ENCODE data around the gene FBLIM1. TPM values are rescaled to one million over a fixed set of nuclear protein-coding genes. Genes with fewer than 3 reads are reported as not detected.

Gene FBLIM1
- total and polyA plus RNA-seq, 7 experiments from 2014 or later = 0.27 to 0.54 (median 0.41) TPM; not detected in 4

GRCh38 chr1:15758953-15759661 is 512 bp downstream of the FBLIM1 start:
- DNase-seq (no peak), ATAC-seq (peak; percentile 24)
- H3K27ac Mint-ChIP-seq = no peak overlapping the region
- H3K4me1 Mint-ChIP-seq = peaks cover 5 to 28% (median 17%) of the 10 kb centered on the region in 7 donors
- Histone ChIP-seq H3K36me3 (ENCODE audit: control insufficient read depth in 2 of 3, insufficient read depth in 3 of 3, low read length in 3 of 3) (no peaks in the 10 kb centered on the region), H3K27me3 (ENCODE audit: control insufficient read depth in 2 of 2, insufficient read depth in 2 of 2, low read length in 2 of 2) (peaks cover 0 to 3% of the 10 kb centered on the region in 2 donors), H3K27ac (ENCODE audit: low read depth, low read length) (no peak overlapping the region), H3K4me1 (ENCODE audit: control insufficient read depth in 2 of 2, insufficient read depth in 2 of 2, low read length in 2 of 2) (peaks cover 0 to 5% of the 10 kb centered on the region in 2 donors), H3K4me3 (ENCODE audit: low read length) (no peak overlapping the region), H3K9me3 (ENCODE audit: control insufficient read depth in 2 of 3, low read length in 3 of 3) (no peaks in the 10 kb centered on the region)
- H3K36me3 Mint-ChIP-seq = no peaks in the 10 kb centered on the region
- CTCF ChIA-PET = no interaction called here
- peaks cover 36 to 68% (median 40%) of the 10 kb centered on the region in 5 donors for H3K27me3 Mint-ChIP-seq
- H3K4me3 Mint-ChIP-seq = peak overlapping the region in 9 of 10 donors; percentile 27 to 76 (median 60)
- H3K9me3 Mint-ChIP-seq = peaks cover 0 to 1% (median 0%) of the 10 kb centered on the region in 11 donors
- intact Hi-C loops (cut with micrococcal nuclease) = no loop called here
- POLR2A ChIA-PET = no interaction called here

- intact Hi-C loops (cut with micrococcal nuclease) = no loop called here
- no peak for DNase-seq
- no peak overlapping the region for H3K4me3 ChIP-seq (ENCODE audit: low read length)
- no peak overlapping the region for H3K27ac ChIP-seq (ENCODE audit: low read depth, low read length)
- no peak for ATAC-seq
- Mint-ChIP-seq H3K27me3 (peaks cover 35 to 66% (median 40%) of the 10 kb centered on the region in 5 donors), H3K36me3 (no peaks in the 10 kb centered on the region), H3K9me3 (no peaks in the 10 kb centered on the region), H3K4me1 (peaks cover 5 to 23% (median 17%) of the 10 kb centered on the region in 7 donors), H3K4me3 (peak overlapping the region in 1 of 10 donors; percentile 4), H3K27ac (no peak overlapping the region)
- ChIA-PET POLR2A (no interaction called here), CTCF (interaction anchor here (0.9 kb wide), 1 partner anchor 31 kb away, joined by 3 read pairs; no protein-coding TSS in a partner anchor)
- no peaks in the 10 kb centered on the region for H3K9me3 ChIP-seq (ENCODE audit: control insufficient read depth in 2 of 3, low read length in 3 of 3)
- no peaks in the 10 kb centered on the region for H3K36me3 ChIP-seq (ENCODE audit: control insufficient read depth in 2 of 3, insufficient read depth in 3 of 3, low read length in 3 of 3)
- H3K4me1 ChIP-seq (ENCODE audit: control insufficient read depth in 2 of 2, insufficient read depth in 2 of 2, low read length in 2 of 2) = peaks cover 0 to 5% of the 10 kb centered on the region in 2 donors
- H3K27me3 ChIP-seq (ENCODE audit: control insufficient read depth in 2 of 2, insufficient read depth in 2 of 2, low read length in 2 of 2) = peaks cover 0 to 3% of the 10 kb centered on the region in 2 donors
Measured at GRCh38 chr1:15760520-15761211, 2.1 kb downstream of the FBLIM1 start.

- ATAC-seq = no peak
- H3K9me3 ChIP-seq (ENCODE audit: control insufficient read depth in 2 of 3, low read length in 3 of 3) = no peaks in the 10 kb centered on the region
- H3K9me3 Mint-ChIP-seq = no peaks in the 10 kb centered on the region
- ChIA-PET CTCF (interaction anchor here (0.9 kb wide), 1 partner anchor 30 kb away, joined by 3 read pairs; no protein-coding TSS in a partner anchor), POLR2A (no interaction called here)
- DNase-seq = no peak
- peaks cover 0 to 14% (median 10%) of the 10 kb centered on the region in 7 donors for H3K4me1 Mint-ChIP-seq
- H3K27ac ChIP-seq (ENCODE audit: low read depth, low read length) = no peak overlapping the region
- peaks cover 29 to 59% (median 34%) of the 10 kb centered on the region in 5 donors for H3K27me3 Mint-ChIP-seq
- H3K4me3 Mint-ChIP-seq = no peak overlapping the region
- H3K4me3 ChIP-seq (ENCODE audit: low read length) = no peak overlapping the region
- peaks cover 0 to 3% of the 10 kb centered on the region in 2 donors for H3K27me3 ChIP-seq (ENCODE audit: control insufficient read depth in 2 of 2, insufficient read depth in 2 of 2, low read length in 2 of 2)
- H3K36me3 ChIP-seq (ENCODE audit: control insufficient read depth in 2 of 3, insufficient read depth in 3 of 3, low read length in 3 of 3) = no peaks in the 10 kb centered on the region
- no peaks in the 10 kb centered on the region for H3K36me3 Mint-ChIP-seq
- H3K4me1 ChIP-seq (ENCODE audit: control insufficient read depth in 2 of 2, insufficient read depth in 2 of 2, low read length in 2 of 2) = peaks cover 0 to 5% of the 10 kb centered on the region in 2 donors
- intact Hi-C loops (cut with micrococcal nuclease) = no loop called here
- peak overlapping the region in 1 of 9 donors; percentile 17 for H3K27ac Mint-ChIP-seq
Measured at GRCh38 chr1:15761366-15762128, 3.0 kb downstream of the FBLIM1 start.

DNA sequence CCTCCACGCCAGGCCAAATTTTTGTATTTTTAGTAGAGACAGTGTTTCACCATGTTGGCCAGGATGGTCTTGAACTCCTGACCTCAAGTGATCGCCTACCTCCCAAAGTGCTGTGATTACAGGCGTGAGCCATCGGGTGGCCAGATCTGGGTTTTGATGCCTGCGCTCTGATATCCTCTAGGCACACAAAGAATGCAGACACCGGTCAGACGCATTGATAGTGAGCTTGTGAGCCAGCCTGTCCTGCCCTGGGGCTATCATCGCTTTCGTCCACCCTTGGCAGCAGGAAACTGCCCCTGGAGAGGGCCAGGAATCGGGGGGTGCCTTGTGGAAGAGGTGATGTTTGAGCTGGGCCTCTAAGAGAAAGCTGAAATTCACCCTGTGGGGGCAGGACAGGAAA is 4.0 kb downstream of the FBLIM1 start:
- Histone ChIP-seq H3K27me3 (ENCODE audit: control insufficient read depth in 2 of 2, insufficient read depth in 2 of 2, low read length in 2 of 2) (peaks cover 0 to 3% of the 10 kb centered on the region in 2 donors), H3K36me3 (ENCODE audit: control insufficient read depth in 2 of 3, insufficient read depth in 3 of 3, low read length in 3 of 3) (no peaks in the 10 kb centered on the region), H3K4me1 (ENCODE audit: control insufficient read depth in 2 of 2, insufficient read depth in 2 of 2, low read length in 2 of 2) (peaks cover 0 to 5% of the 10 kb centered on the region in 2 donors), H3K4me3 (ENCODE audit: low read length) (no peak overlapping the region), H3K9me3 (ENCODE audit: control insufficient read depth in 2 of 3, low read length in 3 of 3) (no peaks in the 10 kb centered on the region), H3K27ac (ENCODE audit: low read depth, low read length) (no peak overlapping the region)
- DNase-seq (no peak), ATAC-seq (no peak)
- intact Hi-C loops (cut with micrococcal nuclease) = no loop called here
- peak overlapping the region in 1 of 9 donors; percentile 3 for H3K27ac Mint-ChIP-seq
- no peaks in the 10 kb centered on the region for H3K9me3 Mint-ChIP-seq
- H3K36me3 Mint-ChIP-seq = no peaks in the 10 kb centered on the region
- no peak overlapping the region for H3K4me3 Mint-ChIP-seq
- H3K27me3 Mint-ChIP-seq = peaks cover 23 to 49% (median 29%) of the 10 kb centered on the region in 5 donors
- CTCF ChIA-PET = interaction anchor here (0.7 kb wide), 1 partner anchor 65 kb away, joined by 3 read pairs; no protein-coding TSS in a partner anchor
- H3K4me1 Mint-ChIP-seq = peaks cover 0 to 5% (median 3%) of the 10 kb centered on the region in 7 donors
- POLR2A ChIA-PET = no interaction called here

- ChIA-PET CTCF (no interaction called here), POLR2A (no interaction called here)
- peaks cover 0 to 4% (median 0%) of the 10 kb centered on the region in 7 donors for H3K4me1 Mint-ChIP-seq
- no peak overlapping the region for H3K4me3 Mint-ChIP-seq
- no peak for DNase-seq
- H3K9me3 Mint-ChIP-seq = no peaks in the 10 kb centered on the region
- Histone ChIP-seq H3K27ac (ENCODE audit: low read depth, low read length) (no peak overlapping the region), H3K36me3 (ENCODE audit: control insufficient read depth in 2 of 3, insufficient read depth in 3 of 3, low read length in 3 of 3) (no peaks in the 10 kb centered on the region), H3K4me3 (ENCODE audit: low read length) (no peak overlapping the region), H3K27me3 (ENCODE audit: control insufficient read depth in 2 of 2, insufficient read depth in 2 of 2, low read length in 2 of 2) (no peaks in the 10 kb centered on the region), H3K9me3 (ENCODE audit: control insufficient read depth in 2 of 3, low read length in 3 of 3) (no peaks in the 10 kb centered on the region), H3K4me1 (ENCODE audit: control insufficient read depth in 2 of 2, insufficient read depth in 2 of 2, low read length in 2 of 2) (peaks cover 0 to 1% of the 10 kb centered on the region in 2 donors)
- intact Hi-C loops (cut with micrococcal nuclease) = no loop called here
- no peak overlapping the region for H3K27ac Mint-ChIP-seq
- H3K36me3 Mint-ChIP-seq = no peaks in the 10 kb centered on the region
- ATAC-seq = no peak
- peaks cover 17 to 41% (median 24%) of the 10 kb centered on the region in 5 donors for H3K27me3 Mint-ChIP-seq
Measured at GRCh38 chr1:15764269-15764764, 5.7 kb downstream of the FBLIM1 start.

DNA sequence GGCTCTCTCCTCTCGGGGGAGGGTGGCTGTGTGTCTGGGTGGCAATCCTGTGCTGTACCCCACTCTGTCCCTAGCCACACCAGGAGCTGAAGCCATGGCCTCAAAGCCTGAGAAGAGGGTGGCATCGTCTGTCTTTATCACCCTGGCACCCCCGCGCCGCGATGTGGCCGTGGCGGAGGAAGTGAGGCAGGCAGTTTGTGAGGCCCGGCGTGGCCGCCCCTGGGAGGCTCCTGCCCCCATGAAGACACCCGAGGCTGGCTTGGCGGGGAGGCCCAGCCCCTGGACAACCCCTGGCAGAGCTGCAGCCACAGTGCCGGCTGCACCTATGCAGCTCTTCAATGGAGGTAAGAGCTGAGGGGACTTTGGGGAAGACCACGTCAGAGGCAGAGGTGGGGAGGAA is 6.3 kb downstream of the FBLIM1 start:
- ATAC-seq = no peak
- Mint-ChIP-seq H3K27ac (no peak overlapping the region), H3K36me3 (no peaks in the 10 kb centered on the region), H3K27me3 (peaks cover 12 to 36% (median 19%) of the 10 kb centered on the region in 5 donors), H3K4me3 (no peak overlapping the region), H3K9me3 (no peaks in the 10 kb centered on the region), H3K4me1 (peaks cover 0 to 4% (median 0%) of the 10 kb centered on the region in 7 donors)
- no peaks in the 10 kb centered on the region for H3K4me1 ChIP-seq (ENCODE audit: control insufficient read depth in 2 of 2, insufficient read depth in 2 of 2, low read length in 2 of 2)
- no peak overlapping the region for H3K4me3 ChIP-seq (ENCODE audit: low read length)
- H3K36me3 ChIP-seq (ENCODE audit: control insufficient read depth in 2 of 3, insufficient read depth in 3 of 3, low read length in 3 of 3) = no peaks in the 10 kb centered on the region
- ChIA-PET POLR2A (no interaction called here), CTCF (no interaction called here)
- intact Hi-C loops (cut with micrococcal nuclease) = no loop called here
- no peaks in the 10 kb centered on the region for H3K27me3 ChIP-seq (ENCODE audit: control insufficient read depth in 2 of 2, insufficient read depth in 2 of 2, low read length in 2 of 2)
- H3K9me3 ChIP-seq (ENCODE audit: control insufficient read depth in 2 of 3, low read length in 3 of 3) = no peaks in the 10 kb centered on the region
- no peak overlapping the region for H3K27ac ChIP-seq (ENCODE audit: low read depth, low read length)
- DNase-seq = no peak

Data from naive thymus-derived CD4-positive, alpha-beta T cell (primary cell).